Measurements from ENCODE around the gene INVS.

Gene INVS

GRCh38 chr9:100340224-100340623, 241.2 kb downstream of the INVS start:
- DNase-seq (ENCODE audit: low read depth), result no peak

DNA sequence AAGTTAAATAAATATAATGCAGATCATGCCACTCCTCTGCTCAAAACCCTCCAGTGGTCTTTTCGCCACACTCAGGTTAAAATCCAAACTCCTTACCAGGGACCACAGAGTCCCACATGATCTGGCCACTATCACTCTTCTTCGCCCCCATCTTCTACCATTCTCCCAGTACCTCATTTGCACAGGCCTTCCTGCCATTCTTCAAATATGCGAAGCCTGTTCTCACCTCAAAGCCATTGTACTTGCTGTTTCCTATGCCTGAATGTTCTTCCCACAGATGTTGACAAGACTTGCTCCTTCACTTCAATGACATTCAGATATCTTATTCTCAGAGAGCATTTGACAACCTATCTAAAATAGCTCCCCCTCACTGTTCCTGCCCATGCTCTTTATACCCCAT, 242.8 kb downstream of the INVS start:
- DNase-seq (ENCODE audit: low read depth), result no peak

- DNase-seq (ENCODE audit: low read depth), result no peak
These were observed 247.8 kb downstream of the INVS start for GRCh38 chr9:100346836-100347235.

GRCh38 chr9:100350188-100350587, 251.1 kb downstream of the INVS start:
- no peak for DNase-seq (ENCODE audit: low read depth)

Data from activated T-cell treated with anti-CD3 and anti-CD28 coated beads for 24 hours (primary cell).